ENCODE results near the gene ARHGAP45.

ARHGAP45 gene

GRCh38 chr19:1032264-1032867, 34.6 kb upstream of the ARHGAP45 start:
- H3K27ac ChIP-seq = no peak overlapping the region
- peaks cover 41% of the 10 kb centered on the region for H3K36me3 ChIP-seq (ENCODE audit: insufficient read depth, low read length)
- no peak overlapping the region for H3K9ac ChIP-seq (ENCODE audit: insufficient read length)
- no peak for DNase-seq (ENCODE audit: low read depth, low spot score)
- TF ChIP-seq EZH2 (IDR thresholded peaks at IDR 0.05) = no peak
- H3K4me3 ChIP-seq = no peak overlapping the region
- H3K9me3 ChIP-seq (ENCODE audit: low read depth, low read length) = no peaks in the 10 kb centered on the region

- H3K36me3 ChIP-seq (ENCODE audit: insufficient read depth, low read length) = peaks cover 37% of the 10 kb centered on the region
- DNase-seq (ENCODE audit: low read depth, low spot score) = no peak
- no peak overlapping the region for H3K4me3 ChIP-seq
- H3K9ac ChIP-seq (ENCODE audit: insufficient read length) = no peak overlapping the region
- no peak overlapping the region for H3K27ac ChIP-seq
- TF ChIP-seq EZH2 (IDR thresholded peaks at IDR 0.05) (no peak), FOXP2 (optimal IDR thresholded peaks at IDR 0.05; ENCODE audit: control extremely low read depth, extremely low read length, insufficient read depth) (no peak), POLR2AphosphoS5 (IDR thresholded peaks at IDR 0.05; ENCODE audit: borderline replicate concordance, low read depth, low read length) (no peak)
- no peaks in the 10 kb centered on the region for H3K9me3 ChIP-seq (ENCODE audit: low read depth, low read length)
Measured at GRCh38 chr19:1035998-1036621, 30.9 kb upstream of the ARHGAP45 start.

- Histone ChIP-seq H3K9ac (ENCODE audit: insufficient read length) (no peak overlapping the region), H3K4me3 (peak overlapping the region; percentile 58), H3K36me3 (ENCODE audit: insufficient read depth, low read length) (peaks cover 26% of the 10 kb centered on the region), H3K9me3 (ENCODE audit: low read depth, low read length) (no peaks in the 10 kb centered on the region), H3K27ac (peak overlapping the region; percentile 81)
- no peak for DNase-seq (ENCODE audit: low read depth, low spot score)
- TF ChIP-seq FOXP2 (optimal IDR thresholded peaks at IDR 0.05; ENCODE audit: control extremely low read depth, extremely low read length, insufficient read depth) = no peak
- no peak for TF ChIP-seq POLR2AphosphoS5 (IDR thresholded peaks at IDR 0.05; ENCODE audit: borderline replicate concordance, low read depth, low read length)
- no peak for TF ChIP-seq EZH2 (IDR thresholded peaks at IDR 0.05)
Measured at GRCh38 chr19:1037621-1038064, 29.3 kb upstream of the ARHGAP45 start.

GRCh38 chr19:1038978-1039645, 27.9 kb upstream of the ARHGAP45 start:
- Histone ChIP-seq H3K9ac (ENCODE audit: insufficient read length) (peak overlapping the region; percentile 37), H3K27ac (peak overlapping the region; percentile 64; the same call in 1 of the 2 replicates), H3K36me3 (ENCODE audit: insufficient read depth, low read length) (peaks cover 18% of the 10 kb centered on the region; the same call in 1 of the 2 replicates), H3K9me3 (ENCODE audit: low read depth, low read length) (no peaks in the 10 kb centered on the region), H3K4me3 (peak overlapping the region; percentile 90)
- no peak for DNase-seq (ENCODE audit: low read depth, low spot score)
- TF ChIP-seq EZH2 (IDR thresholded peaks at IDR 0.05) = no peak
- TF ChIP-seq POLR2AphosphoS5 (IDR thresholded peaks at IDR 0.05; ENCODE audit: borderline replicate concordance, low read depth, low read length) = no peak
- TF ChIP-seq FOXP2 (optimal IDR thresholded peaks at IDR 0.05; ENCODE audit: control extremely low read depth, extremely low read length, insufficient read depth) = no peak

GRCh38 chr19:1039646-1040475, 27.1 kb upstream of the ARHGAP45 start, which contains the start of gene ABCA7:
Gene ABCA7 (plus strand): TSS chr19:1040107. CDS start chr19:1041362, 1,255 bp downstream.
- peak within 1 kb of the TSS; percentile 64; the same call in 1 of the 2 replicates for H3K27ac ChIP-seq
- TF ChIP-seq FOXP2 (optimal IDR thresholded peaks at IDR 0.05; ENCODE audit: control extremely low read depth, extremely low read length, insufficient read depth) = no peak
- peak; percentile 73; the same call in 1 of the 2 replicates for TF ChIP-seq POLR2AphosphoS5 (IDR thresholded peaks at IDR 0.05; ENCODE audit: borderline replicate concordance, low read depth, low read length)
- TF ChIP-seq EZH2 (IDR thresholded peaks at IDR 0.05) = no peak
- H3K9ac ChIP-seq (ENCODE audit: insufficient read length) = peak within 1 kb of the TSS; percentile 37
- no peaks in the 10 kb centered on the region for H3K9me3 ChIP-seq (ENCODE audit: low read depth, low read length)
- H3K36me3 ChIP-seq (ENCODE audit: insufficient read depth, low read length) = peaks cover 18% of the 10 kb centered on the region; the same call in 1 of the 2 replicates
- H3K4me3 ChIP-seq = peak within 1 kb of the TSS; percentile 90
- peak; percentile 88 for DNase-seq (ENCODE audit: low read depth, low spot score)

GRCh38 chr19:1040476-1041271, 26.3 kb upstream of the ARHGAP45 start:
- DNase-seq (ENCODE audit: low read depth, low spot score) = peak; percentile 90
- Histone ChIP-seq H3K36me3 (ENCODE audit: insufficient read depth, low read length) (peaks cover 18% of the 10 kb centered on the region; the same call in 1 of the 2 replicates), H3K4me3 (peak overlapping the region; percentile 90), H3K9ac (ENCODE audit: insufficient read length) (peak overlapping the region; percentile 25), H3K9me3 (ENCODE audit: low read depth, low read length) (no peaks in the 10 kb centered on the region), H3K27ac (no peak overlapping the region)
- peak; percentile 24; the same call in 1 of the 2 replicates for TF ChIP-seq POLR2AphosphoS5 (IDR thresholded peaks at IDR 0.05; ENCODE audit: borderline replicate concordance, low read depth, low read length)
- TF ChIP-seq FOXP2 (optimal IDR thresholded peaks at IDR 0.05; ENCODE audit: control extremely low read depth, extremely low read length, insufficient read depth) = no peak
- no peak for TF ChIP-seq EZH2 (IDR thresholded peaks at IDR 0.05)

- no peak overlapping the region for H3K9ac ChIP-seq (ENCODE audit: insufficient read length)
Measured at GRCh38 chr19:1041272-1041834, 25.6 kb upstream of the ARHGAP45 start.

More at GRCh38 chr19:1041272-1041834, 25.6 kb upstream of the ARHGAP45 start:
- Histone ChIP-seq H3K36me3 (ENCODE audit: insufficient read depth, low read length) (peaks cover 11% of the 10 kb centered on the region; the same call in 1 of the 2 replicates), H3K27ac (no peak overlapping the region), H3K9me3 (ENCODE audit: low read depth, low read length) (no peaks in the 10 kb centered on the region), H3K4me3 (peak overlapping the region; percentile 90)
- no peak for DNase-seq (ENCODE audit: low read depth, low spot score)
- TF ChIP-seq POLR2AphosphoS5 (IDR thresholded peaks at IDR 0.05; ENCODE audit: borderline replicate concordance, low read depth, low read length) (no peak), FOXP2 (optimal IDR thresholded peaks at IDR 0.05; ENCODE audit: control extremely low read depth, extremely low read length, insufficient read depth) (no peak), EZH2 (IDR thresholded peaks at IDR 0.05) (no peak)
